SK-N-SH (cell line): Measurements from ENCODE around the gene PITX1. TPM values are rescaled to one million over a fixed set of nuclear protein-coding genes. Genes with fewer than 3 reads are reported as not detected.
A peak's percentile ranks its signal among the peaks of the same experiment; 100 is the strongest.

Experiments used
- CTCF ChIA-PET: fragments of 300-600, 350-600 bp; formaldehyde crosslinking; extraction: SDS; loops from one replicate; lab custom pipeline; 2021; lab: Yijun Ruan, JAX
- POLR2A ChIA-PET: fragments of 350-600 bp; sonication (Branson Sonifier 250); formaldehyde crosslinking; extraction: SDS; loops from one replicate; lab custom pipeline; 2020; ENCODE audit warnings: antibody characterized with exemption, inconsistent platforms; lab: Yijun Ruan, JAX
- DNase-seq: peaks from one replicate; pipeline ENCODE4 v3.0.0; 2012
- H2AFZ ChIP-seq: fragments of 200-600 bp; sonication (generic); 2 replicates; pipeline ENCODE4 v1.8.1; 2016; ENCODE audit warnings: antibody characterized with exemption, mild to moderate bottlenecking, low read depth
- H3F3A ChIP-seq: fragments of 200-600 bp; sonication (generic); replicated peaks from 2 replicates; pipeline ENCODE3; 2016; ENCODE audit warnings: antibody characterized with exemption, mild to moderate bottlenecking; ENCODE audit not compliant: insufficient read depth
- H3K27ac ChIP-seq, 2 experiments: fragments of 200-500 bp in 1 of 2; fragments of 200-600 bp in 1 of 2; sonication (Bioruptor generic) in 1 of 2; sonication (generic), shearing (Covaris generic) in 1 of 2; 2 replicates each; pipeline versions ENCODE4 v1.5.1 to v1.6.1; 2014 to 2016; ENCODE audit warnings: low read depth in 2 of 2, inconsistent platforms in 1 of 2, low read length in 1 of 2, mild to moderate bottlenecking in 1 of 2, mixed read lengths in 1 of 2
- H3K27me3 ChIP-seq: fragments of 200-600 bp; sonication (generic), shearing (Covaris generic); 2 replicates; pipeline ENCODE4 v1.6.1; 2016; ENCODE audit warnings: mixed run types; ENCODE audit not compliant: insufficient read depth
- H3K36me3 ChIP-seq, 2 experiments: fragments of 200-500 bp in 1 of 2; fragments of 200-600 bp in 1 of 2; sonication (Bioruptor generic) in 1 of 2; sonication (generic) in 1 of 2; replicated peaks in 1 of 2; 2 replicates each; pipeline versions ENCODE3 to v1.5.1; 2014 to 2016; ENCODE audit warnings: low read length in 1 of 2, mild to moderate bottlenecking in 1 of 2; ENCODE audit not compliant: insufficient read depth in 2 of 2, control insufficient read depth in 1 of 2
- H3K4me1 ChIP-seq, 2 experiments: fragments of 200-500 bp in 1 of 2; fragments of 200-600 bp in 1 of 2; sonication (Bioruptor generic) in 1 of 2; sonication (generic), shearing (Covaris generic) in 1 of 2; 2 replicates each; pipeline versions ENCODE4 v1.5.1 to v1.6.1; 2014 to 2016; ENCODE audit warnings: low read depth in 1 of 2, low read length in 1 of 2, mixed run types in 1 of 2; ENCODE audit not compliant: insufficient read depth in 2 of 2, control insufficient read depth in 1 of 2
- H3K4me2 ChIP-seq: fragments of 200-600 bp; sonication (generic), shearing (Covaris generic); 2 replicates; pipeline ENCODE4 v1.6.1; 2017; ENCODE audit warnings: mixed run types
- H3K4me3 ChIP-seq, 2 experiments: fragments of 200-500 bp in 1 of 2; fragments of 200-600 bp in 1 of 2; sonication (Bioruptor generic) in 1 of 2; sonication (generic), shearing (Covaris generic) in 1 of 2; 2 replicates each; pipeline versions ENCODE4 v1.5.1 to v1.8.1; 2014 to 2016; ENCODE audit warnings: low read depth in 2 of 2, inconsistent platforms in 1 of 2, low read length in 1 of 2, mild to moderate bottlenecking in 1 of 2, mixed read lengths in 1 of 2, moderate library complexity in 1 of 2
- H3K79me2 ChIP-seq: fragments of 200-600 bp; sonication (generic); 2 replicates; pipeline ENCODE4 v1.8.1; 2017; ENCODE audit warnings: mild to moderate bottlenecking; ENCODE audit not compliant: insufficient read depth
- H3K9ac ChIP-seq: fragments of 200-600 bp; sonication (generic); 2 replicates; pipeline ENCODE4 v1.6.1; 2017; ENCODE audit warnings: mixed run types
- H3K9me2 ChIP-seq: fragments of 200-600 bp; sonication (generic); 2 replicates; pipeline ENCODE4 v1.6.1; 2017; ENCODE audit warnings: mixed run types
- H3K9me3 ChIP-seq: fragments of 200-600 bp; sonication (generic); 2 replicates; pipeline ENCODE4 v1.6.1; 2017; ENCODE audit warnings: mixed run types, mild to moderate bottlenecking, moderate library complexity
- H4K20me1 ChIP-seq: fragments of 200-600 bp; sonication (generic); 2 replicates; pipeline ENCODE4 v1.6.1; 2017; ENCODE audit warnings: mild to moderate bottlenecking, mixed run types; ENCODE audit not compliant: insufficient read depth
- CHD2 ChIP-seq: fragments of 150-350 bp; IDR thresholded peaks from 2 replicates; pipeline ENCODE4 v1.6.1; 2018; ENCODE audit warnings: low read length; ENCODE audit not compliant: partially characterized antibody
- EZH2phosphoT487 ChIP-seq: fragments of 200-600 bp; sonication (generic); IDR thresholded peaks from 2 replicates; pipeline ENCODE4 v1.6.1; 2017; ENCODE audit warnings: low read depth, mixed run types, mild to moderate bottlenecking, antibody characterized with exemption, moderate library complexity, borderline replicate concordance
- FOXJ3 ChIP-seq: sonication (generic); formaldehyde crosslinking; IDR thresholded peaks from 2 replicates; pipeline ENCODE4 v1.5.1; 2020; ENCODE audit warnings: mild to moderate bottlenecking, missing genetic modification reagents
- GABPA ChIP-seq: IDR thresholded peaks from 2 replicates; pipeline ENCODE4 v1.4.0; 2012; ENCODE audit warnings: low read depth, mild to moderate bottlenecking
- RXRA ChIP-seq: IDR thresholded peaks from 2 replicates; pipeline ENCODE4 v1.4.0; 2012; ENCODE audit warnings: low read depth, mild to moderate bottlenecking, borderline replicate concordance
- SIN3A ChIP-seq: IDR thresholded peaks from 2 replicates; pipeline ENCODE4 v1.6.1; 2012; ENCODE audit warnings: low read depth, mild to moderate bottlenecking, low read length, moderate library complexity, borderline replicate concordance
- WGBS: methylation state at CpG from one replicate; pipeline ENCODE4 v1.1.6; 2017; ENCODE audit warnings: low lambda C conversion rate; 5-methylcytosine and 5-hydroxymethylcytosine counted together
- polyA plus RNA-seq, 3 experiments: library from polyadenylated mRNA; depleted of rRNA; stranded (reverse); fragments of >200 nt; gene quantifications; 2 replicates each; pipeline ENCODE4 v1.2.3, GENCODE V29; 2012
- TF ChIP-seq, protein P1 (sequence below): fragments of 150-350 bp; IDR thresholded peaks from 2 replicates; pipeline ENCODE4 v1.6.1; 2017; ENCODE audit warnings: antibody characterized with exemption, low read length, low read depth, borderline replicate concordance
- TF ChIP-seq, protein P2 (sequence below): fragments of 150-350 bp; IDR thresholded peaks from 2 replicates; pipeline ENCODE4 v1.6.1; 2016; ENCODE audit warnings: mild to moderate bottlenecking, low read depth, low read length

PITX1 gene
- polyA plus RNA-seq, 1 of the 3 experiments (the other 2 are of a cell fraction), result not detected

DNA sequence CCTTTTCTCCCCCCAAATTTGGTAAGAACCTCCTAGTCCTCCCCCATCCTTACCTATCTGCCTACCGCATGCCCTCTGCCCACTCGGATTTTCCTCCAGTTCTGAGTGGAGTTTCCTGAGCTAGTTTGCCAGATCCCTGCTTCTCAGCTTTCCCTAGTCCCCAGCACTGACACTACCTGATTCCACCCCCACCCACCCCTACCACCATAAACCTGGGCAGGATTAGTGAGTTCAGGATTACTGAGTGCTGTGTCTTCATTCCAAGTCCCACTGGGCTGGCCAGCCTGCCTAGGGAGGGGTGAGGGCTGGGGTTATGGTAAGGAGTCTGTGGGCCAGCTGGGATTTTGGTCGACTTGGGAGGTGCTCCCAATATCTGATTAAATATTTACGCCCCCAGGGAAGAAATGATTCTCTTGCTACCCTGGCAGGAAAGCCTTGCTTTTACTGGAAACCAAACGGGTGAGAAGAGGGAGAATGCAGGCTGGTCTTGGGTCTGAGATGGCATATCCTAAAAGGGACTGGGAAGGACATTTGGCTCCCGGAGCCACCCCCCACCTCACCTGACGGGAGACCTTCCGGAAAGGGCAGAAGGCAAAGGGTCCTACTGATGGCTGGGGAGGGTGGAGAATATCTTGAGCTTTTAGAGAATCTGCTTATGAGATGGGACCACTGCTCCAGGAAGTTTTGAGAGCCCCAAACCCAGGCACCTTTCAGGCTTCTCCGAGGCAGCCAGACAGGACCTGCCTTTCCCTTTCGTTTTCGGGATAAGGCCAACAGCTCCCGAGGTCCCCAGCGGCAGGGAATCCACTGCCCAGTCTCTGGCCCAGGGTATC is 3.7 kb downstream of the PITX1 start:
- CTCF ChIA-PET, result no interaction called here

DNA sequence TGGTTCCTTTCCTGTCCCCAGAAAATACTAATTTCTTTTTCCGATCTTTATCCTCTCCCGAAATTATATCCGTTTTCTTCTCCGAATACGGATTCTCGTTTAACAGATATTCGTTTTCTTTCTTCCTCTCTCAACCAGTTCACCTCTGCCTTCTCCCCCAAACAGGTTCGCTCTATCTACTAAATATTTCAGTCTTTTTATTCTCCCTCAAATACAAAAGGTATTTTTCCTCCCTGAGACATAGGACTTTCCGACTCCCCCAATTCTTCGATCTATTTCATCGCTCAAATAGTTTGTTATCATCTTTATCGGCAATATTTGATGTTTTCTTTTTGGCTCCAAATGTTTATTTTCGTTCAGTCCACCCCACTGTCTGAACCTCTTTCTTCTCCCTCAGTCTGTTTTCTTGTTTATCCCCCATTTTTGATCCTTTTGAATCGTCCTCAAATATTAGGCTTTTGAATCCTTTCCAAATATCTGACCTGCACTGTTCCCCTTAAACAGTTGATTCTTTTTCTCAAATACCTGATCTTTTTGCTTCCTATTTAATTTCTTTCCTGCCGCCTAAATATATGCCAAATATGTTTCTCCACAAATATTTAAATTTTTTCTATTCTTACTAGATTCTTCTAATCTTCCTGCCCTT is 4.4 kb downstream of the PITX1 start:
- Histone ChIP-seq H3K79me2 (no peaks in the 10 kb centered on the region), H3K27me3 (peaks cover 76% of the 10 kb centered on the region)

More for the DNA sequence above, 3.7 kb downstream of the PITX1 start:
- TF ChIP-seq FOXJ3 (CRISPR knock-in tag), result no peak
- TF ChIP-seq SIN3A, result no peak
- TF ChIP-seq EZH2phosphoT487, result peak; percentile 44; the same call in 1 of the 2 replicates
- no peak for TF ChIP-seq GABPA
- no peaks in the 10 kb centered on the region for H3K9me3 ChIP-seq
- 16% methylated on average over 13 of the region's 13 CpGs for WGBS
- POLR2A ChIA-PET, result no interaction called here
- no peaks in the 10 kb centered on the region for H3F3A ChIP-seq
- peaks cover 84% of the 10 kb centered on the region for H3K27me3 ChIP-seq
- H2AFZ ChIP-seq, result no peak overlapping the region
- H4K20me1 ChIP-seq, result peaks cover 6% of the 10 kb centered on the region; the same call in 1 of the 2 replicates
- no peak overlapping the region for H3K9ac ChIP-seq
- H3K4me3 ChIP-seq, result no peak overlapping the region
- H3K27ac ChIP-seq, result no peak overlapping the region
- peaks cover 0 to 11% of the 10 kb centered on the region in 2 experiments; a peak in 1 of 4 replicates for H3K4me1 ChIP-seq
- H3K79me2 ChIP-seq, result no peaks in the 10 kb centered on the region
- peak overlapping the region; percentile 59 for H3K4me2 ChIP-seq
- H3K36me3 ChIP-seq, result no peaks in the 10 kb centered on the region
- H3K9me2 ChIP-seq, result no peaks in the 10 kb centered on the region
- no peak for DNase-seq

More for the DNA sequence above, 4.4 kb downstream of the PITX1 start:
- Histone ChIP-seq H3K9me2 (no peaks in the 10 kb centered on the region), H3K9ac (no peak overlapping the region), H4K20me1 (no peaks in the 10 kb centered on the region), H3K4me2 (no peak overlapping the region), H3K4me1 (peaks cover 0 to 11% of the 10 kb centered on the region in 2 experiments; a peak in 1 of 4 replicates), H3F3A (no peaks in the 10 kb centered on the region), H3K9me3 (no peaks in the 10 kb centered on the region), H3K4me3 (no peak overlapping the region), H3K27ac (no peak overlapping the region), H2AFZ (no peak overlapping the region), H3K36me3 (no peaks in the 10 kb centered on the region)
- ChIA-PET CTCF (interaction anchor here (1.0 kb wide), 1 partner anchor 162 kb away, joined by 3 read pairs; no protein-coding TSS in a partner anchor), POLR2A (no interaction called here)
- WGBS, result 18% methylated on average over 15 of the region's 15 CpGs
- TF ChIP-seq EZH2phosphoT487 (peak; percentile 34; the same call in 1 of the 2 replicates), CHD2 (no peak), RXRA (no peak)
- TF ChIP-seq, protein P1, sequence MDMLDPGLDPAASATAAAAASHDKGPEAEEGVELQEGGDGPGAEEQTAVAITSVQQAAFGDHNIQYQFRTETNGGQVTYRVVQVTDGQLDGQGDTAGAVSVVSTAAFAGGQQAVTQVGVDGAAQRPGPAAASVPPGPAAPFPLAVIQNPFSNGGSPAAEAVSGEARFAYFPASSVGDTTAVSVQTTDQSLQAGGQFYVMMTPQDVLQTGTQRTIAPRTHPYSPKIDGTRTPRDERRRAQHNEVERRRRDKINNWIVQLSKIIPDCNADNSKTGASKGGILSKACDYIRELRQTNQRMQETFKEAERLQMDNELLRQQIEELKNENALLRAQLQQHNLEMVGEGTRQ, result no peak
- TF ChIP-seq, protein P2, sequence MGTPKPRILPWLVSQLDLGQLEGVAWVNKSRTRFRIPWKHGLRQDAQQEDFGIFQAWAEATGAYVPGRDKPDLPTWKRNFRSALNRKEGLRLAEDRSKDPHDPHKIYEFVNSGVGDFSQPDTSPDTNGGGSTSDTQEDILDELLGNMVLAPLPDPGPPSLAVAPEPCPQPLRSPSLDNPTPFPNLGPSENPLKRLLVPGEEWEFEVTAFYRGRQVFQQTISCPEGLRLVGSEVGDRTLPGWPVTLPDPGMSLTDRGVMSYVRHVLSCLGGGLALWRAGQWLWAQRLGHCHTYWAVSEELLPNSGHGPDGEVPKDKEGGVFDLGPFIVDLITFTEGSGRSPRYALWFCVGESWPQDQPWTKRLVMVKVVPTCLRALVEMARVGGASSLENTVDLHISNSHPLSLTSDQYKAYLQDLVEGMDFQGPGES, result no peak
- DNase-seq, result no peak
